ENCODE measurements around the gene CEP126. TPM values are rescaled to one million over a fixed set of nuclear protein-coding genes. Genes with fewer than 3 reads are reported as not detected.

The CEP126 gene
- total and polyA plus RNA-seq, 2 experiments from 2014 or later = 1.4 to 2.3 TPM

DNA sequence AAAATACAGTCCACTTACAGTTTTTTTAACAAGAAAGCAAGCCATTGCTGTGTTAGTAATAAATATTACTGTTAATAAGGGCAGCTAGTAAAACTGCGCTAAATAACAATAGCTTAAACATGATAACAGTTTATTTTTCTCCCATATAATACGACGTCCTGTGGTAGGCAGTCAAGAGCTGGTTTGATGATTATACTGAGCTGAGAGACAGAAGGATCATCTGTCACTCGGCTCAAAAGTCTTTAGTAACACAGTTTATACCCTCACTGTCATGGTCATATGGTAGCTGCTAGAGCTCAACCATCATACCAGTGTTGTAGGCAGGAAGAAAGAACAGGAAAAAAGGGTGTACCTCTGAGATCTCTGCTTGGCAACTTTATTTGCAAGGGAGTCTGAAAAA is 30.6 kb downstream of the CEP126 start:
- Histone ChIP-seq H2AFZ (no peak overlapping the region), H3K79me2 (replicated peaks; ENCODE audit: insufficient read depth) (no peaks in the 10 kb centered on the region), H4K20me1 (replicated peaks; ENCODE audit: insufficient read depth) (no peaks in the 10 kb centered on the region), H3K27me3 (ENCODE audit: insufficient read depth) (no peaks in the 10 kb centered on the region), H3K9me2 (ENCODE audit: insufficient read depth) (no peaks in the 10 kb centered on the region), H3K36me3 (ENCODE audit: insufficient read depth) (no peaks in the 10 kb centered on the region), H3K27ac (ENCODE audit: low read depth) (no peak overlapping the region), H3K4me1 (ENCODE audit: insufficient read depth) (peaks cover 4% of the 10 kb centered on the region; the same call in 1 of the 2 replicates), H3K4me2 (no peak overlapping the region), H3K4me3 (no peak overlapping the region), H3F3A (replicated peaks; ENCODE audit: low read depth) (no peaks in the 10 kb centered on the region)
- no peak overlapping the region for H3K27ac Mint-ChIP-seq
- no peak overlapping the region for H3K4me3 Mint-ChIP-seq
- TF ChIP-seq, protein P1, sequence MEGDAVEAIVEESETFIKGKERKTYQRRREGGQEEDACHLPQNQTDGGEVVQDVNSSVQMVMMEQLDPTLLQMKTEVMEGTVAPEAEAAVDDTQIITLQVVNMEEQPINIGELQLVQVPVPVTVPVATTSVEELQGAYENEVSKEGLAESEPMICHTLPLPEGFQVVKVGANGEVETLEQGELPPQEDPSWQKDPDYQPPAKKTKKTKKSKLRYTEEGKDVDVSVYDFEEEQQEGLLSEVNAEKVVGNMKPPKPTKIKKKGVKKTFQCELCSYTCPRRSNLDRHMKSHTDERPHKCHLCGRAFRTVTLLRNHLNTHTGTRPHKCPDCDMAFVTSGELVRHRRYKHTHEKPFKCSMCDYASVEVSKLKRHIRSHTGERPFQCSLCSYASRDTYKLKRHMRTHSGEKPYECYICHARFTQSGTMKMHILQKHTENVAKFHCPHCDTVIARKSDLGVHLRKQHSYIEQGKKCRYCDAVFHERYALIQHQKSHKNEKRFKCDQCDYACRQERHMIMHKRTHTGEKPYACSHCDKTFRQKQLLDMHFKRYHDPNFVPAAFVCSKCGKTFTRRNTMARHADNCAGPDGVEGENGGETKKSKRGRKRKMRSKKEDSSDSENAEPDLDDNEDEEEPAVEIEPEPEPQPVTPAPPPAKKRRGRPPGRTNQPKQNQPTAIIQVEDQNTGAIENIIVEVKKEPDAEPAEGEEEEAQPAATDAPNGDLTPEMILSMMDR (conservative IDR thresholded peaks at IDR 0.05; ENCODE audit: low read depth in 2 of 2) = 0 out of 4 replicates have a peak, but pooled peaks of 1 of the 2 experiments have one; percentile 4
- TF ChIP-seq ZNF114 (CRISPR knock-in tag; IDR thresholded peaks at IDR 0.05) (no peak), ZNF331 (CRISPR knock-in tag; IDR thresholded peaks at IDR 0.05; ENCODE audit: low read depth) (no peak)
- no peaks in the 10 kb centered on the region for H3K36me3 Mint-ChIP-seq (ENCODE audit: low read depth)
- H3K4me1 Mint-ChIP-seq = 0 out of 3 replicates have a peak, but pooled peaks cover 8% of the 10 kb centered on the region
- DNase-seq (ENCODE audit: low spot score) = no peak
- peaks cover 1% of the 10 kb centered on the region for H3K27me3 Mint-ChIP-seq (ENCODE audit: insufficient read depth, low read depth, poor library complexity)
- ATAC-seq = no peak
- no peaks in the 10 kb centered on the region for H3K9me3 Mint-ChIP-seq

DNA sequence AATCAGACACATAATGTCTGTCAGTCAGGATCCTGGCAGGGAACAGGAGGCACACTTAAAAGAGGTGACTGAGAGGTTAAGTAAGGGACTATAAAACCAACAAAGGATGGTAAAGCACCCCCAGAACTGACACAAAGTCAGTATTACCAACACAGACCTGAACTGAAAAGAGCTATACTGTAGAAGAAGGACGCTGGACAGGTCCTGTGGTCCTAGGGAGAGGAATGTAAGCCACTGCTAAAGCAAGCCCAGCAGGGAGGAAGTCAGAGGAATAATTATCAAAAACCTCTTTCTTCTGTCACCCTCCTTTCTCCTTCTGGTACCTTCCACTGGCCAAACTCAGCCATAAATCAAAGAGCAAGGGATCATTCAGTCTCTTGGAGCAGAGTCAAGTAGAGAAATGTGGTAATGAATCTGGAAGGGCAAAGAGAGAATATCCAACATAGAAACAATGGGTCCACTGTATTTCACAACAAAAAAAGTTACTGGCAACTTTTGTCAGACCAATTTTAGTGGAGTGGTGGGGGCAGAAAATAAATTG is 34.9 kb downstream of the CEP126 start:
- Mint-ChIP-seq H3K27me3 (ENCODE audit: insufficient read depth, low read depth, poor library complexity) (peaks cover 1% of the 10 kb centered on the region), H3K4me1 (no peaks in the 10 kb centered on the region), H3K9me3 (no peaks in the 10 kb centered on the region), H3K27ac (no peak overlapping the region), H3K4me3 (no peak overlapping the region), H3K36me3 (ENCODE audit: low read depth) (no peaks in the 10 kb centered on the region)
- DNase-seq (ENCODE audit: low spot score) (peak; percentile 4), ATAC-seq (no peak)
- Histone ChIP-seq H2AFZ (no peak overlapping the region), H3K4me1 (ENCODE audit: insufficient read depth) (no peaks in the 10 kb centered on the region), H3K4me3 (no peak overlapping the region), H3K4me2 (no peak overlapping the region), H3K27ac (ENCODE audit: low read depth) (no peak overlapping the region), H3K27me3 (ENCODE audit: insufficient read depth) (no peaks in the 10 kb centered on the region), H3K9me2 (ENCODE audit: insufficient read depth) (no peaks in the 10 kb centered on the region), H3K79me2 (replicated peaks; ENCODE audit: insufficient read depth) (no peaks in the 10 kb centered on the region), H4K20me1 (replicated peaks; ENCODE audit: insufficient read depth) (no peaks in the 10 kb centered on the region), H3K36me3 (ENCODE audit: insufficient read depth) (no peaks in the 10 kb centered on the region), H3F3A (replicated peaks; ENCODE audit: low read depth) (no peaks in the 10 kb centered on the region)
- TF ChIP-seq EZH2 (IDR thresholded peaks at IDR 0.05; ENCODE audit: low read depth, unreplicated experiment) (no peak), JUNB (IDR thresholded peaks at IDR 0.05; ENCODE audit: unreplicated experiment) (no peak), EZH2phosphoT487 (IDR thresholded peaks at IDR 0.05; ENCODE audit: unreplicated experiment) (no peak), ZNF331 (CRISPR knock-in tag; IDR thresholded peaks at IDR 0.05; ENCODE audit: low read depth) (no peak)
- TF ChIP-seq, protein P2, sequence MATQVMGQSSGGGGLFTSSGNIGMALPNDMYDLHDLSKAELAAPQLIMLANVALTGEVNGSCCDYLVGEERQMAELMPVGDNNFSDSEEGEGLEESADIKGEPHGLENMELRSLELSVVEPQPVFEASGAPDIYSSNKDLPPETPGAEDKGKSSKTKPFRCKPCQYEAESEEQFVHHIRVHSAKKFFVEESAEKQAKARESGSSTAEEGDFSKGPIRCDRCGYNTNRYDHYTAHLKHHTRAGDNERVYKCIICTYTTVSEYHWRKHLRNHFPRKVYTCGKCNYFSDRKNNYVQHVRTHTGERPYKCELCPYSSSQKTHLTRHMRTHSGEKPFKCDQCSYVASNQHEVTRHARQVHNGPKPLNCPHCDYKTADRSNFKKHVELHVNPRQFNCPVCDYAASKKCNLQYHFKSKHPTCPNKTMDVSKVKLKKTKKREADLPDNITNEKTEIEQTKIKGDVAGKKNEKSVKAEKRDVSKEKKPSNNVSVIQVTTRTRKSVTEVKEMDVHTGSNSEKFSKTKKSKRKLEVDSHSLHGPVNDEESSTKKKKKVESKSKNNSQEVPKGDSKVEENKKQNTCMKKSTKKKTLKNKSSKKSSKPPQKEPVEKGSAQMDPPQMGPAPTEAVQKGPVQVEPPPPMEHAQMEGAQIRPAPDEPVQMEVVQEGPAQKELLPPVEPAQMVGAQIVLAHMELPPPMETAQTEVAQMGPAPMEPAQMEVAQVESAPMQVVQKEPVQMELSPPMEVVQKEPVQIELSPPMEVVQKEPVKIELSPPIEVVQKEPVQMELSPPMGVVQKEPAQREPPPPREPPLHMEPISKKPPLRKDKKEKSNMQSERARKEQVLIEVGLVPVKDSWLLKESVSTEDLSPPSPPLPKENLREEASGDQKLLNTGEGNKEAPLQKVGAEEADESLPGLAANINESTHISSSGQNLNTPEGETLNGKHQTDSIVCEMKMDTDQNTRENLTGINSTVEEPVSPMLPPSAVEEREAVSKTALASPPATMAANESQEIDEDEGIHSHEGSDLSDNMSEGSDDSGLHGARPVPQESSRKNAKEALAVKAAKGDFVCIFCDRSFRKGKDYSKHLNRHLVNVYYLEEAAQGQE (IDR thresholded peaks at IDR 0.05; ENCODE audit: unreplicated experiment) = no peak
- TF ChIP-seq, protein P3, sequence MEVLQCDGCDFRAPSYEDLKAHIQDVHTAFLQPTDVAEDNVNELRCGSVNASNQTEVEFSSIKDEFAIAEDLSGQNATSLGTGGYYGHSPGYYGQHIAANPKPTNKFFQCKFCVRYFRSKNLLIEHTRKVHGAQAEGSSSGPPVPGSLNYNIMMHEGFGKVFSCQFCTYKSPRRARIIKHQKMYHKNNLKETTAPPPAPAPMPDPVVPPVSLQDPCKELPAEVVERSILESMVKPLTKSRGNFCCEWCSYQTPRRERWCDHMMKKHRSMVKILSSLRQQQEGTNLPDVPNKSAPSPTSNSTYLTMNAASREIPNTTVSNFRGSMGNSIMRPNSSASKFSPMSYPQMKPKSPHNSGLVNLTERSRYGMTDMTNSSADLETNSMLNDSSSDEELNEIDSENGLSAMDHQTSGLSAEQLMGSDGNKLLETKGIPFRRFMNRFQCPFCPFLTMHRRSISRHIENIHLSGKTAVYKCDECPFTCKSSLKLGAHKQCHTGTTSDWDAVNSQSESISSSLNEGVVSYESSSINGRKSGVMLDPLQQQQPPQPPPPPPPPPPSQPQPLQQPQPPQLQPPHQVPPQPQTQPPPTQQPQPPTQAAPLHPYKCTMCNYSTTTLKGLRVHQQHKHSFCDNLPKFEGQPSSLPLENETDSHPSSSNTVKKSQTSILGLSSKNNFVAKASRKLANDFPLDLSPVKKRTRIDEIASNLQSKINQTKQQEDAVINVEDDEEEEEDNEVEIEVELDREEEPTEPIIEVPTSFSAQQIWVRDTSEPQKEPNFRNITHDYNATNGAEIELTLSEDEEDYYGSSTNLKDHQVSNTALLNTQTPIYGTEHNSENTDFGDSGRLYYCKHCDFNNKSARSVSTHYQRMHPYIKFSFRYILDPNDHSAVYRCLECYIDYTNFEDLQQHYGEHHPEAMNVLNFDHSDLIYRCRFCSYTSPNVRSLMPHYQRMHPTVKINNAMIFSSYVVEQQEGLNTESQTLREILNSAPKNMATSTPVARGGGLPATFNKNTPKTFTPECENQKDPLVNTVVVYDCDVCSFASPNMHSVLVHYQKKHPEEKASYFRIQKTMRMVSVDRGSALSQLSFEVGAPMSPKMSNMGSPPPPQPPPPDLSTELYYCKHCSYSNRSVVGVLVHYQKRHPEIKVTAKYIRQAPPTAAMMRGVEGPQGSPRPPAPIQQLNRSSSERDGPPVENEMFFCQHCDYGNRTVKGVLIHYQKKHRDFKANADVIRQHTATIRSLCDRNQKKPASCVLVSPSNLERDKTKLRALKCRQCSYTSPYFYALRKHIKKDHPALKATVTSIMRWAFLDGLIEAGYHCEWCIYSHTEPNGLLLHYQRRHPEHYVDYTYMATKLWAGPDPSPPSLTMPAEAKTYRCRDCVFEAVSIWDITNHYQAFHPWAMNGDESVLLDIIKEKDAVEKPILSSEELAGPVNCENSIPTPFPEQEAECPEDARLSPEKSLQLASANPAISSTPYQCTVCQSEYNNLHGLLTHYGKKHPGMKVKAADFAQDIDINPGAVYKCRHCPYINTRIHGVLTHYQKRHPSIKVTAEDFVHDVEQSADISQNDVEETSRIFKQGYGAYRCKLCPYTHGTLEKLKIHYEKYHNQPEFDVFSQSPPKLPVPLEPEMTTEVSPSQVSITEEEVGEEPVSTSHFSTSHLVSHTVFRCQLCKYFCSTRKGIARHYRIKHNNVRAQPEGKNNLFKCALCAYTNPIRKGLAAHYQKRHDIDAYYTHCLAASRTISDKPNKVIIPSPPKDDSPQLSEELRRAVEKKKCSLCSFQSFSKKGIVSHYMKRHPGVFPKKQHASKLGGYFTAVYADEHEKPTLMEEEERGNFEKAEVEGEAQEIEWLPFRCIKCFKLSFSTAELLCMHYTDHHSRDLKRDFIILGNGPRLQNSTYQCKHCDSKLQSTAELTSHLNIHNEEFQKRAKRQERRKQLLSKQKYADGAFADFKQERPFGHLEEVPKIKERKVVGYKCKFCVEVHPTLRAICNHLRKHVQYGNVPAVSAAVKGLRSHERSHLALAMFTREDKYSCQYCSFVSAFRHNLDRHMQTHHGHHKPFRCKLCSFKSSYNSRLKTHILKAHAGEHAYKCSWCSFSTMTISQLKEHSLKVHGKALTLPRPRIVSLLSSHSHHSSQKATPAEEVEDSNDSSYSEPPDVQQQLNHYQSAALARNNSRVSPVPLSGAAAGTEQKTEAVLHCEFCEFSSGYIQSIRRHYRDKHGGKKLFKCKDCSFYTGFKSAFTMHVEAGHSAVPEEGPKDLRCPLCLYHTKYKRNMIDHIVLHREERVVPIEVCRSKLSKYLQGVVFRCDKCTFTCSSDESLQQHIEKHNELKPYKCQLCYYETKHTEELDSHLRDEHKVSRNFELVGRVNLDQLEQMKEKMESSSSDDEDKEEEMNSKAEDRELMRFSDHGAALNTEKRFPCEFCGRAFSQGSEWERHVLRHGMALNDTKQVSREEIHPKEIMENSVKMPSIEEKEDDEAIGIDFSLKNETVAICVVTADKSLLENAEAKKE (CRISPR knock-in tag; IDR thresholded peaks at IDR 0.05) = no peak

All from GM23338 (cell line).